DND-41 (cell line): ENCODE data around the gene MUC5B.

Experiments used
- ATAC-seq: fragments of 200-7000 bp; cut with Tn5 transposase; 3 replicates; pipeline ENCODE4 v1.9.1; 2021; ENCODE audit warnings: low read depth; ENCODE audit not compliant: insufficient read depth
- DNase-seq: peaks from one replicate; pipeline ENCODE4 v3.0.0-alpha.2; 2020
- H2AFZ ChIP-seq: 2 replicates; pipeline ENCODE4 v1.6.0; 2012; ENCODE audit warnings: low read depth, low read length
- H3K27ac ChIP-seq: 2 replicates; pipeline ENCODE4 v1.5.1; 2012; ENCODE audit warnings: low read length, inconsistent platforms
- H3K27me3 ChIP-seq: fragments of 200-600 bp; sonication (generic); 2 replicates; pipeline ENCODE4 v1.6.0; 2012; ENCODE audit warnings: low read length, mild to moderate bottlenecking, inconsistent platforms; ENCODE audit not compliant: insufficient read depth, poor library complexity
- H3K36me3 ChIP-seq: 2 replicates; pipeline ENCODE4 v1.5.1; 2012; ENCODE audit warnings: low read length, inconsistent platforms; ENCODE audit not compliant: insufficient read depth
- H3K4me1 ChIP-seq: 2 replicates; pipeline ENCODE4 v1.5.1; 2012; ENCODE audit warnings: mild to moderate bottlenecking, low read length; ENCODE audit not compliant: insufficient read depth
- H3K4me2 ChIP-seq: 2 replicates; pipeline ENCODE4 v1.6.0; 2012; ENCODE audit warnings: mild to moderate bottlenecking, moderate library complexity, low read length, inconsistent platforms; ENCODE audit not compliant: insufficient read depth
- H3K4me3 ChIP-seq, 2 experiments: fragments of 200-600 bp in 1 of 2; shearing (Covaris generic) in 1 of 2; 2 replicates each; pipeline ENCODE4 v1.5.1; 2012 to 2016; ENCODE audit warnings: inconsistent platforms in 2 of 2, low read length in 2 of 2, mild to moderate bottlenecking in 2 of 2, low read depth in 1 of 2, moderate library complexity in 1 of 2
- H3K79me2 ChIP-seq: 2 replicates; pipeline ENCODE4 v1.6.0; 2012; ENCODE audit warnings: low read length, inconsistent platforms; ENCODE audit not compliant: insufficient read depth
- H3K9ac ChIP-seq: 2 replicates; pipeline ENCODE4 v1.6.0; 2012; ENCODE audit warnings: low read depth, mild to moderate bottlenecking, inconsistent platforms, low read length, moderate library complexity
- H3K9me3 ChIP-seq: 2 replicates; pipeline ENCODE4 v1.5.1; 2012; ENCODE audit warnings: low read length, moderate library complexity, mild to moderate bottlenecking, inconsistent platforms; ENCODE audit not compliant: insufficient read depth, severe bottlenecking
- H4K20me1 ChIP-seq: 2 replicates; pipeline ENCODE4 v1.6.0; 2012; ENCODE audit warnings: low read length; ENCODE audit not compliant: insufficient read depth
- CTCF ChIP-seq: IDR thresholded peaks from 2 replicates; pipeline ENCODE4 v1.5.1; 2012; ENCODE audit warnings: borderline replicate concordance, low read length, moderate library complexity, mild to moderate bottlenecking; ENCODE audit not compliant: poor library complexity, severe bottlenecking; ENCODE audit errors: extremely low read depth
- EZH2 ChIP-seq: IDR thresholded peaks from 3 replicates; pipeline ENCODE4 v1.6.1; 2012; ENCODE audit warnings: borderline replicate concordance, low read depth, mild to moderate bottlenecking, moderate library complexity, low read length, inconsistent platforms; ENCODE audit not compliant: severe bottlenecking

The MUC5B gene

GRCh38 chr11:1195682-1196515 is 27.0 kb upstream of the MUC5B start:
- no peaks in the 10 kb centered on the region for H3K27me3 ChIP-seq
- no peaks in the 10 kb centered on the region for H3K4me1 ChIP-seq
- no peaks in the 10 kb centered on the region for H3K79me2 ChIP-seq
- no peaks in the 10 kb centered on the region; the same call in none of the 2 replicates for H4K20me1 ChIP-seq
- H3K9ac ChIP-seq: no peak overlapping the region
- ATAC-seq: no peak
- TF ChIP-seq EZH2: no peak
- no peak for TF ChIP-seq CTCF
- no peak for DNase-seq
- H3K4me3 ChIP-seq: no peak overlapping the region
- no peaks in the 10 kb centered on the region for H3K36me3 ChIP-seq
- H3K27ac ChIP-seq: no peak overlapping the region
- H3K9me3 ChIP-seq: no peaks in the 10 kb centered on the region
- no peak overlapping the region for H3K4me2 ChIP-seq
- H2AFZ ChIP-seq: no peak overlapping the region

- no peaks in the 10 kb centered on the region for H3K36me3 ChIP-seq
- H3K27ac ChIP-seq: no peak overlapping the region
- no peak overlapping the region for H3K9ac ChIP-seq
- H3K4me2 ChIP-seq: no peak overlapping the region
- ATAC-seq (no peak), DNase-seq (no peak)
- no peaks in the 10 kb centered on the region for H3K4me1 ChIP-seq
- no peak overlapping the region for H2AFZ ChIP-seq
- no peak for TF ChIP-seq CTCF
- TF ChIP-seq EZH2: no peak
- no peaks in the 10 kb centered on the region for H3K27me3 ChIP-seq
- no peaks in the 10 kb centered on the region; the same call in none of the 2 replicates for H4K20me1 ChIP-seq
- no peak overlapping the region for H3K4me3 ChIP-seq
- H3K9me3 ChIP-seq: no peaks in the 10 kb centered on the region
- no peaks in the 10 kb centered on the region for H3K79me2 ChIP-seq
Observed at GRCh38 chr11:1196516-1197391, 26.1 kb upstream of the MUC5B start.

GRCh38 chr11:1197431-1197885 is 25.4 kb upstream of the MUC5B start:
- Histone ChIP-seq H3K36me3 (no peaks in the 10 kb centered on the region), H3K4me2 (no peak overlapping the region), H3K27ac (no peak overlapping the region), H2AFZ (no peak overlapping the region), H3K4me3 (no peak overlapping the region), H3K27me3 (no peaks in the 10 kb centered on the region), H4K20me1 (peaks cover 5% of the 10 kb centered on the region), H3K79me2 (no peaks in the 10 kb centered on the region), H3K9ac (no peak overlapping the region), H3K4me1 (no peaks in the 10 kb centered on the region), H3K9me3 (no peaks in the 10 kb centered on the region)
- TF ChIP-seq CTCF (no peak), EZH2 (no peak)
- DNase-seq (no peak), ATAC-seq (no peak)
